ENCODE measurements around the gene PML. TPM values are rescaled to one million over a fixed set of nuclear protein-coding genes. Genes with fewer than 3 reads are reported as not detected.

PML gene
- total RNA-seq, 1 experiment from 2014 or later = 24.6 TPM

DNA sequence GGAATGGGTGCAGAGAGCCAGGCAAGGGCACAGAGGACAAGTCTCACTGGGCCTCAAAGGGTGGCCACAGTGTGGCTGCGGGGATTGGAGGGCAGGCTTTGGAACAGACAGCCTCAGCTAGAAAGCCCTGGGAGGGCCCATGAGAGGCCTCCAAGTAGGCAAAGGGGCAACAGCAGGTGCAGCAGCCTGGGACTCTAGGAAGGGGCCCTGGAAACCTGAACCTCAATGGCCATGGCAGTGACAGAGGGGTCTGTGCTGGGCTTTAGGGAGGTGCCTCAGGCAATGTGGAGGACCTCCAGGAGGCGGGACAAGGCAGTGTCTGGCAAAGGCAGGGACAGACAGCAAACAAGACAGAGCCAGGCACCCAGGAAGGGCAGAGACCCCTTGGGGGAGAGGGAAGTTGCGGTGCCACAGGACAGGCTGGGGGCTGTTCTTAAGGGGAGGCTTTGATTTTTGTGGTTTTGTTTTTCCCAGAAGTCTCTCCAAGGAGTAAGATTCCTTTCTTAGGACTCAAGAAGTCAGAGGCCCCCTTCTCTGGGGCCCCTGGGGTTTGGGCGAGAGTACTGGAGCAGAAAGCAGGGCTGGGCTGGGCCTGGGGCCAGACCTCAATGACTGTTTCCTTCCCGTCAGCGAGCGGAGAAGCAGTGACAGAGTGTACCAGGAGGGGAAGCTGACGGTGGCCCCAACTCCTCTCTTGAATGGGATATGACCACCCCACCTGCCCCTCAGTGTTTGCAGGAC is 12.1 kb upstream of the PML start:
- Mint-ChIP-seq H3K36me3 (ENCODE audit: insufficient read depth in 1 of 3, low read depth in 3 of 3) (no peaks in the 10 kb centered on the region), H3K9me3 (no peaks in the 10 kb centered on the region), H3K4me3 (no peak overlapping the region), H3K27me3 (ENCODE audit: low read depth) (peaks cover 8% of the 10 kb centered on the region), H3K27ac (no peak overlapping the region; a peak in 1 of 7 replicates), H3K4me1 (peaks cover 3 to 7% of the 10 kb centered on the region in 2 experiments; a peak in 3 of 4 replicates)
- H4K91ac ChIP-seq (ENCODE audit: insufficient read length, low read depth, low read length) = no peak overlapping the region
- no peak overlapping the region for H4K8ac ChIP-seq (replicated peaks; ENCODE audit: insufficient read length, low read depth, low read length)
- no peak overlapping the region for H2BK5ac ChIP-seq (ENCODE audit: insufficient read length, low read length)
- no peak overlapping the region for H3K4ac ChIP-seq (ENCODE audit: low read depth, low read length)
- no peaks in the 10 kb centered on the region for H3K79me1 ChIP-seq (ENCODE audit: insufficient read depth, low read depth, low read length, poor library complexity, severe bottlenecking)
- H3K9ac ChIP-seq (ENCODE audit: extremely low read depth, insufficient read length, low read length) = no peak overlapping the region
- no peak overlapping the region for H3K27ac ChIP-seq (ENCODE audit: insufficient read length, low read depth, low read length)
- H3K23ac ChIP-seq (ENCODE audit: insufficient read length, low read depth, low read length) = no peak overlapping the region
- TF ChIP-seq, protein P1, sequence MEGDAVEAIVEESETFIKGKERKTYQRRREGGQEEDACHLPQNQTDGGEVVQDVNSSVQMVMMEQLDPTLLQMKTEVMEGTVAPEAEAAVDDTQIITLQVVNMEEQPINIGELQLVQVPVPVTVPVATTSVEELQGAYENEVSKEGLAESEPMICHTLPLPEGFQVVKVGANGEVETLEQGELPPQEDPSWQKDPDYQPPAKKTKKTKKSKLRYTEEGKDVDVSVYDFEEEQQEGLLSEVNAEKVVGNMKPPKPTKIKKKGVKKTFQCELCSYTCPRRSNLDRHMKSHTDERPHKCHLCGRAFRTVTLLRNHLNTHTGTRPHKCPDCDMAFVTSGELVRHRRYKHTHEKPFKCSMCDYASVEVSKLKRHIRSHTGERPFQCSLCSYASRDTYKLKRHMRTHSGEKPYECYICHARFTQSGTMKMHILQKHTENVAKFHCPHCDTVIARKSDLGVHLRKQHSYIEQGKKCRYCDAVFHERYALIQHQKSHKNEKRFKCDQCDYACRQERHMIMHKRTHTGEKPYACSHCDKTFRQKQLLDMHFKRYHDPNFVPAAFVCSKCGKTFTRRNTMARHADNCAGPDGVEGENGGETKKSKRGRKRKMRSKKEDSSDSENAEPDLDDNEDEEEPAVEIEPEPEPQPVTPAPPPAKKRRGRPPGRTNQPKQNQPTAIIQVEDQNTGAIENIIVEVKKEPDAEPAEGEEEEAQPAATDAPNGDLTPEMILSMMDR (conservative IDR thresholded peaks at IDR 0.05) = no peak
- WGBS (ENCODE audit: extremely low coverage, insufficient read length, low lambda C conversion rate) = no CpG with 5 or more reads among the region's 8 CpGs
- H3K79me2 ChIP-seq (ENCODE audit: insufficient read depth, low read length) = no peaks in the 10 kb centered on the region
- H3K23me2 ChIP-seq (ENCODE audit: insufficient read length, low read depth, low read length, poor library complexity, severe bottlenecking) = no peaks in the 10 kb centered on the region
- H3K27me3 ChIP-seq (ENCODE audit: insufficient read depth, low read length) = no peaks in the 10 kb centered on the region
- H3K4me1 ChIP-seq (ENCODE audit: insufficient read depth, low read length) = no peaks in the 10 kb centered on the region
- H2BK15ac ChIP-seq (ENCODE audit: low read depth, low read length) = no peak overlapping the region
- no peak overlapping the region for H2BK12ac ChIP-seq (ENCODE audit: insufficient read length, low read depth, low read length)
- H4K5ac ChIP-seq (ENCODE audit: insufficient read length, low read depth, low read length) = no peak overlapping the region
- no peaks in the 10 kb centered on the region for H3K9me3 ChIP-seq (ENCODE audit: control insufficient read depth, low read depth, low read length)
- H3K14ac ChIP-seq (ENCODE audit: insufficient read depth, low read length) = no peak overlapping the region; the same call in 1 of the 2 replicates
- H3T11ph ChIP-seq (ENCODE audit: low read length) = no peak overlapping the region
- no peak overlapping the region for H3K18ac ChIP-seq (ENCODE audit: insufficient read length, low read depth, low read length)
- no peak for DNase-seq
- H3K56ac ChIP-seq (ENCODE audit: insufficient read length, low read depth, low read length) = no peak overlapping the region
- H2AK5ac ChIP-seq (ENCODE audit: insufficient read length, low read length) = no peak overlapping the region
- no peak overlapping the region for H3K4me2 ChIP-seq (ENCODE audit: insufficient read depth, insufficient read length, low read length)
- H4K20me1 ChIP-seq (ENCODE audit: control insufficient read depth, insufficient read depth, insufficient read length) = no peaks in the 10 kb centered on the region
- H2BK20ac ChIP-seq (ENCODE audit: low read depth, low read length, poor library complexity, severe bottlenecking) = no peak overlapping the region
- no peak overlapping the region for H2AFZ ChIP-seq (ENCODE audit: low read length)
- H2BK120ac ChIP-seq (ENCODE audit: low read depth, low read length, poor library complexity, severe bottlenecking) = no peak overlapping the region

Measured in H9 (cell line).